Parathyroid adenoma (tissue), 2 donors: Measurements from ENCODE around the gene NDUFS5.
"Not testable (repeated sequence)": the region's sequence is repeated elsewhere in the genome, so short reads cannot be mapped to it uniquely, and the experiment has no call there.

Source experiments
- H2AFZ ChIP-seq: fragments of 300-600 bp; sonication (generic); one replicate; pipeline ENCODE4 v1.7.0; 2017; ENCODE audit warnings: antibody characterized with exemption, mild to moderate bottlenecking
- H3K27ac ChIP-seq: fragments of 300-600 bp; sonication (generic); one replicate; pipeline ENCODE4 v1.7.0; 2017
- H3K27me3 ChIP-seq: fragments of 300-600 bp; sonication (generic); one replicate; pipeline ENCODE4 v1.7.0; 2017; ENCODE audit warnings: low read length; ENCODE audit not compliant: control insufficient read depth, insufficient read depth
- H3K36me3 ChIP-seq: fragments of 300-600 bp; sonication (generic); one replicate; pipeline ENCODE4 v1.7.0; 2017; ENCODE audit warnings: low read length; ENCODE audit not compliant: control insufficient read depth, insufficient read depth
- H3K4me1 ChIP-seq: fragments of 300-600 bp; sonication (generic); one replicate; pipeline ENCODE4 v1.7.0; 2017; ENCODE audit warnings: control low read depth
- H3K4me2 ChIP-seq: fragments of 300-600 bp; sonication (generic); one replicate; pipeline ENCODE4 v1.7.0; 2017; ENCODE audit warnings: low read length
- H3K4me3 ChIP-seq: fragments of 300-600 bp; sonication (generic); one replicate; pipeline ENCODE4 v1.7.0; 2017; ENCODE audit warnings: low read depth, low read length
- H3K79me2 ChIP-seq: fragments of 300-600 bp; sonication (generic); one replicate; pipeline ENCODE4 v1.7.0; 2017; ENCODE audit warnings: control low read depth
- H3K9ac ChIP-seq: fragments of 300-600 bp; sonication (generic); one replicate; pipeline ENCODE4 v1.7.0; 2017; ENCODE audit warnings: mild to moderate bottlenecking
- H3K9me3 ChIP-seq: fragments of 300-600 bp; sonication (generic); one replicate; pipeline ENCODE4 v1.7.0; 2017; ENCODE audit warnings: low read length; ENCODE audit not compliant: control insufficient read depth
- CTCF ChIP-seq: fragments of 300-600 bp; sonication (generic); IDR thresholded peaks from one replicate; pipeline ENCODE4 v1.7.0; 2017; ENCODE audit warnings: antibody characterized with exemption, mild to moderate bottlenecking
- donor health status: primary hyperparathyroidism.

Gene NDUFS5

DNA sequence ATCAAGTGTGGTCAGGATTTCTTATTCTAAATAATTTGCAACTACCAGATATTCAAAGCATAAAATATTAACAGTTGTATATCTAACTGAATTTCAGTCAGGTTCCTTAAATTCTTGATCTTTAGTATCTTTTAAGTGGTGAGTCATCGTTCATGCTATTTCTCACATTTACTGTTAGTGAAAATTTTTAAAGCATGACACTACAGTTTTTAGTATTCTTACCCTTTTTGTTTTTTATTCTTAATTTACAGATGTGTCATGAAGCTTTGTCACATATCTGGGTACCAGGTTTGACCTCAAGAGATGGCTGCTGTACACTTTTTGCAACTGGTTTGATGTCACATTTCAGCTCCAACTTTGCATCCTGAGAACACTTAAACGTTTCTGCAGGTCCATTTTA, 22.4 kb upstream of the NDUFS5 start:
- TF ChIP-seq CTCF: no peak
- Histone ChIP-seq H3K4me2 (no peak overlapping the region), H3K4me3 (no peak overlapping the region), H3K79me2 (no peaks in the 10 kb centered on the region), H3K9me3 (no peaks in the 10 kb centered on the region), H3K27ac (no peak overlapping the region), H3K9ac (no peak overlapping the region), H3K36me3 (no peaks in the 10 kb centered on the region), H2AFZ (no peak overlapping the region), H3K27me3 (no peaks in the 10 kb centered on the region), H3K4me1 (no peaks in the 10 kb centered on the region)

DNA sequence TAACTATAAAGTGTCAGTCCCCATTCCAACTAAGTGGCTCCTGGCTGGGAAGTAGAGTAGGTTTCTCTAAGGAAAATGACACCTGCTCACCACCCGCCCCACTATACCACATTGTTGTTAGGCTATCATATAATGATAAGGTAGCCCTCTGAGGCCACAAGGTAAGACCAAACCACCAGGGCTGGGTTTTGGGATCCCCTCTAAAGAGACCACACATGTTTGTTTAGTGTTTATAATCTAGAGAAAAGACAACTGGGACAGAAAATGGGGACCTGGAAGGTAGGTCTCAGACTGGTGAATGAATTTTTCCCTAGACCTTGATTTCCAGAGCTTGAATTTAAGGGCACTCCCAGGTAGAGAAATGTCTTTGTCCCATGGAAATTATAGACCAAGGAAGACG, 19.9 kb upstream of the NDUFS5 start:
- TF ChIP-seq CTCF: no peak
- H3K27ac ChIP-seq: no peak overlapping the region
- no peak overlapping the region for H3K4me3 ChIP-seq
- no peaks in the 10 kb centered on the region for H3K9me3 ChIP-seq
- no peaks in the 10 kb centered on the region for H3K79me2 ChIP-seq
- no peak overlapping the region for H2AFZ ChIP-seq
- no peaks in the 10 kb centered on the region for H3K27me3 ChIP-seq
- no peaks in the 10 kb centered on the region for H3K4me1 ChIP-seq
- H3K9ac ChIP-seq: no peak overlapping the region
- no peaks in the 10 kb centered on the region for H3K36me3 ChIP-seq
- no peak overlapping the region for H3K4me2 ChIP-seq

DNA sequence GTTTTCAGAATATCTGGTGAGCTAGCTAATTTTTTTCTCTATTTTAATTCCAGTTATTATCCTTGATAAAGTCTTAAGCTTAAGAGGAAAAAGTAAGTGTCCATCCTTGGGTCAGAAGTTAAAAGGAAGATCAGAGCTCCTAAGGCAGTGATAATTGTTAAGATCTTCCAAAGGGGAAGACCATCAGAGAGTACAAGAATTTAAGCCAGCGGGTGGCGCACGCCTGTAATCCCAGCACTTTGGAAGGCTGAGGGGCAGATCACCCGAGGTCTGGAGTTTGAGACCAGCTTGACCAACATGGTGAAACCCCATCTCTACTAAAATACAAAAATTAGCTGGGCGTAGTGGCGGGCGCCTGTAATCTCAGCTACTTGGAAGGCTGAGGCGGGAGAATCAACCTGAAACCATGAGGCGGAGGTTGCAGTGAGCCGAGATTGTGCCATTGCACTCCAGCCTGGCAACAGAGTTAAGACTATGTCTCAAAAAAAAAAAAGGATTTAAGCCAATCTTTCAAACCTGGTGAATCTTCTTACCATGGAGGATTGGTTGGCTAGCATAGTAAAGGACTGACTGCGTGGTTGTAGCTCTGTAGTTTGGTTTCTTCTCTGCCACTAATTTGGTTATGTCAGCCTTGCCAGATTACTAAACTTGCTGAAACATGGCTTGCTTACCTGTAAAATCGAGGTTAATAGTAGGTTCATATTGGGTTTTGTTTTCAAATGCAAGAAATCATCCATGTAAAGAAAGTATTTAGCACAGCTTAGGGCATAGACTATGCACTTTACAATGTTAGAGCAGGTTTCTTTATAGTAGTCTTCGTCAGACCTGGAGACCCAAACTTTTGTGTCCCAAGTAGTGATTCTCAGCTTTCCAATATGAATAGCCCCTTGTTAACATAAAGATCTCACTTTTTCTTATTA, 19.2 kb upstream of the NDUFS5 start:
- Histone ChIP-seq H3K4me1 (no peaks in the 10 kb centered on the region), H3K9me3 (no peaks in the 10 kb centered on the region)

DNA sequence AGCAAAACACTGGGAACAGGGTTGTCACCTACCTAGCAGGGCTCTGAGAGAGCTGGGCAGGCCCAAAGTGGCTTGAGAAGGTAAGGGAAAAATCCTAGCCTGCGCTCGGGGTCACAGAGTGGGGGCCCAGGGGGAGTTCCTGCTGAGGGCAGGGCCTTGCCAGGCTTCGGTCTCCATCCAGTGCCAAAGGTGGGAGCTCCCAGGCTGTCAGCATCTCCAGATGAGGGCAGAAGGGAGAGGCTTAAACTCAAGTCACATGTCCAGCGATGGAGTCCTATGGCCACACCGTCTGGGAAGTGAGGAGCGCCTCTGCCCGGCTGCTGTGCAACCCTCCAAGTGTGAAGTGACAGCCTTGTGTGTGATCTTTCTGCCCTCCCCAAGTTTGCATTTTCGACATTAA, 11.2 kb upstream of the NDUFS5 start:
- not testable (repeated sequence) for H3K79me2 ChIP-seq, H3K4me1 ChIP-seq, H3K27me3 ChIP-seq, H3K4me3 ChIP-seq, H3K36me3 ChIP-seq, H3K4me2 ChIP-seq, H3K27ac ChIP-seq, H2AFZ ChIP-seq, H3K9ac ChIP-seq, H3K9me3 ChIP-seq

More for the DNA sequence above, 19.2 kb upstream of the NDUFS5 start:
- Histone ChIP-seq H3K4me2 (no peak overlapping the region), H3K36me3 (no peaks in the 10 kb centered on the region), H2AFZ (no peak overlapping the region), H3K79me2 (no peaks in the 10 kb centered on the region), H3K27me3 (no peaks in the 10 kb centered on the region), H3K9ac (no peak overlapping the region), H3K27ac (no peak overlapping the region), H3K4me3 (no peak overlapping the region)
- no peak for TF ChIP-seq CTCF

DNA sequence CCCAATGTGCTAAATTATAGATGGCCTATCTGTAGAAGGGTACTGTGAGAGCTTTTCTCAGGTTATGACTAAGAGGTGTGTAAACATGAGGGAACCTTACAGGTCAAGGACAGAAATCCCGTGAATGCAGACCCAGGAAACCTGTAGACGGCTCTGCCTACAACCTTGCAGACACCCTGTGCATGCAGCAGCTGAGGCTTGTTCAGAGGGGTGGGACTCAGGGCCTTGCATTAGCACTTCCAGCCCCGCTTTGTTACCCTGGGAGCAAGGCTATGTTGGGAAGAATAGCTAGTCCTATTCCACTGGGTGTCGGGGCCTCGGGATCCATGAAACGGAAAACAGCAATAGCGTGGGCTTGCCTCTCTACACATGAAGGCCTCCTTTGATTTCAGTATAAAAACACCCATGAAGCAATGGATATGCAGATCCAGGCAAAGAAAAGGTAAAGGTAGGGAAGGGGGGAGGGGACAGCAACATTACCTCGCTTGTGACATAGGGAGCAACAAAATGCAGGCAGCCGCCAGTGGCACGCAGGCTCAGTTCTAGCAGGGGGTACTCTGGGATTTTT, 9.5 kb upstream of the NDUFS5 start:
- Histone ChIP-seq H3K9ac (no peak overlapping the region), H3K79me2 (no peaks in the 10 kb centered on the region), H3K36me3 (no peaks in the 10 kb centered on the region), H3K9me3 (no peaks in the 10 kb centered on the region), H3K4me3 (no peak overlapping the region), H3K27ac (no peak overlapping the region), H3K27me3 (no peaks in the 10 kb centered on the region), H2AFZ (no peak overlapping the region), H3K4me2 (no peak overlapping the region), H3K4me1 (no peaks in the 10 kb centered on the region)
- TF ChIP-seq CTCF: no peak
